Skin of body (tissue), 2 donors: Measurements from ENCODE around the gene ZNRD2. TPM values are rescaled to one million over a fixed set of nuclear protein-coding genes. Genes with fewer than 3 reads are reported as not detected.

Source experiments
- DNase-seq: peaks from one replicate; lab custom pipeline; 2025; lab: John Stamatoyannopoulos, UW
- total RNA-seq: library from RNA; depleted of rRNA; stranded (reverse); fragments of >200 nt; gene quantifications from one replicate; pipeline ENCODE4 v1.2.3, GENCODE V29; 2014

Gene ZNRD2
- total RNA-seq, 1 donor from 2014 or later = 18.5 TPM

- DNase-seq = no peak
Measured at GRCh38 chr11:65610404-65610803, 40.1 kb downstream of the ZNRD2 start.

DNA sequence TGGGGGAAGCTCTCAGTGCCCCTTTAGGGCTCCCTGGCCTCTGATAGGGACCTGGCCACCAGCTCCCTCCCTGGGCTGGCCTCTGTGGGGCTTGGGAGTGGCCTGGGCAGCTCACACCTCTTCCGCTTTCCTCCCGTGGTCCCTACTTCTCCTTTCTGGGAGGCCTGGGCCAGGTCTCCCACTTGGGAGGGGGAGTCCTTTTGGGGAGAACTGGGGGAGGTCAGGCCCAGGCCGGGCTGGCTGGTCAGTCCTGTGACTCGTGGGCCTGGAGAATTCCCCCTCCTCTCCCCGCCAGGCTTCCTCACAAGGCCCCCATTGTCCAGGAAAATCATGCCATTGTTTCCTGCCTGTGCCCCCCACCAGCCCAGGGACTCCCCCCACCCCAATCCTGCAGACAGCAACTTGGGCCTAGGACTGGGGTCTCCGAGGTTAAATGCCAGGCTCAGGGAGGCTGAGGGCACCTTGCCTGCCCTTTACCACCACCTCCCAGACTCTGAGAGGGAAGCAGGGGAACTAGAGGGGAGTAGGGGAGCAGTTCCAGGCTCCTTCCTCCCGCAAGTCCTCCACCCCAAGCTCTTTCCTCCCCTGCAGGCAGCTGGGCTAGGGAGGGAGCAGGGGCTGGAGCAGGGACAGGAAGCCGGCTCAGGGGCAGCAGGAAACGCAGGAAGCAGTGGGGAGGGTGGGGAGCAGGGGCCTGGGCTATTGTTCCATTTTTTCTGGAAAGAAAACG is 40.9 kb downstream of the ZNRD2 start:
- DNase-seq = no peak

GRCh38 chr11:65611758-65612603 is 41.7 kb downstream of the ZNRD2 start:
- DNase-seq = no peak

DNA sequence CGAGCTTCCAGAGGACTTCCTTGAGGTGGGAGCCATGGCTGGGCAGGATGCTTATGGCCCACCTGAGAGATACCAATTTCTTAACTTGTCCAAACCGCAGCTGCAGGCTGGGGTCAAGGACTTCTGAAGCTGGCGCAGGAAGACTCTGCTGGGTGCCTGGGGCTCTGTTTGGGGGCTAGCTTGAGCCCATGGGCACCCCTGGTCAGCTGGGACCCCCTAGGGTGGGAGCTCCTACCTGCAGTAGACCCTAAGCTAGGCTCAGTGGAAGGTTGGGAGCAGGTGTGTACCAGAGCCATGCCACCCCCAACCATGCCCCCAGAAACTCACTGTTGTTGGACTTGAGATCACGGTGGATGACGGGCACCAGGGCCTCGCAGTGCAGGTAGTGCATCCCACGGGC is 42.4 kb downstream of the ZNRD2 start:
- DNase-seq = no peak

DNA sequence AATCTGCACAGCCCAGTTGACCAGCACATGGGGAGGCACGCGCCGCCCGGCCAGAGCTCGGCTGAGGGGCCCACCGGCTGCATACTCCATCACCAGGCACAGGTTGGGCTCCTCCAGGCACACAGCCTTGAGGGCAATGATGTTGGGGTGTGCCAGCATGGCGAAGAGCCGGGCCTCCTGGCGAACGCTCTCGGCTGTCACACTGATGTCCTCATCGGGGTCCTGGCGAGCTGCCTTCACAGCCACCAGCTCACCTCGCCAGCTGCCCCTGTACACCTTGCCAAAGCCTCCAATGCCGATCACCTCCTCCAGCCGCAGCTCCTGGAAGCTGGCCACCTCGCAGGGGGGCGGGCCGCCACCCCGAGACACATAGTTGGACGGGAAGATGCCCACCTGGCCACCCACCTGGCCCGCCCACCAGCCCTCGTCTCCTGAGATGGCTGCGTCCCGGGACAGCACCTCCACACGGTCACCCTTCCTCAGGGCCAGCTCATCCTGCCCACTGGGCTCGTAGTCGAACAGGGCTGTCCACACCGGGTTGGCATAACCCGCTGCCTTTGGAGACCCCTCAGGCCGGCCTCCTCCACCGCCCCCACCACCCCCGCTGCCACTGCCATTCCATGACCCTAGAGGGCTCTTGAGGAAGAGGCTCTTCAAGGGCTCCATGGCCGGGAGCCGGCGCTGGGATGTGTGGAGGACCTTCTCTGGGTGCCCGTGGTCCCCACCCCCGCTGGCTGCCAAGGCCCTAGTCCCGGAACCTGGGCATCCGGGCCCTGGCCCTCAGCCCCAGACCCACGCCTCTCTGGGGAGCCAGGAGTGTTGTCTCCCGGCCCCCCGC is 43.0 kb downstream of the ZNRD2 start:
- DNase-seq = no peak

DNA sequence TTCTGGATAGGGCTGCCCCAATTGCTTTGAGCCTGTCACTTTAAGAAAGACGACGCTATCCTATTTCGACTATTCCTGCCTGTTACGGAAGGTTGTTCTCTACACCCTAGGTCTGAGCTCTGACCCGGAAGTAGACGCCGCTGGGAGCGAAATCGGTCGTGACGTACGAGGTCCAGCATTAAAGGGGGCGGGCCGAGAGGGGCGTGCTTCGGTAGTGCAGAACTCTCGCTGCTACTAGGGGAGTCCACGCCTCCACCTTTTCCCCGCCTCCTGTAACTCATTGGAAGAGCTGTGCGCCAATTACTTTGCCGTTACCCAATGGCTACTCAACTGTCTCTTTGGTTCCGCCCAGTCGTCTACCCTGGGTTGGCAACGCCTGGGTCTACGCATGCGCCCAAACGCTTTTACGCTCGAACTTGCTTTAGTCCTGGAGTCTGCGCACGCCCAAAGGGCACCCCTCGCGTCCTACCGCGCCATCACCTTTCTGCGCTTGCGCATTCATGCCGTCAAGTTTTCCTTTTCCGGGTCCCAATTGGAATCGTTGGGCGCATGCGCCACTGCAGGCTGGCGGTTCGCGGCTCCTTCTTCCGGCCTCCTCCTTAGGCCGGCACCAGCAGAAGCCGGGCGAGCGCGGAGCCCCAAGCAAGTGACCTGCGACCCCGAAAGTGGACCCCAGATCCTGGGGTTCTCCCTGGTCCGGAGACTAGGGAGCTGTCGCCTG is 45.1 kb downstream of the ZNRD2 start, which contains the start of gene PCNX3:
Gene PCNX3, plus strand, starts transcription at position 548 of the 721 bp plus-strand sequence. CDS start 536 bp downstream, outside the sequence.
- DNase-seq = peak; percentile 100

- DNase-seq = no peak
Measured at GRCh38 chr11:65615950-65616574, 45.8 kb downstream of the ZNRD2 start.

- DNase-seq = no peak
Measured at GRCh38 chr11:65616575-65617001, 46.3 kb downstream of the ZNRD2 start.

GRCh38 chr11:65617136-65617850 is 47.0 kb downstream of the ZNRD2 start:
- DNase-seq = no peak

DNA sequence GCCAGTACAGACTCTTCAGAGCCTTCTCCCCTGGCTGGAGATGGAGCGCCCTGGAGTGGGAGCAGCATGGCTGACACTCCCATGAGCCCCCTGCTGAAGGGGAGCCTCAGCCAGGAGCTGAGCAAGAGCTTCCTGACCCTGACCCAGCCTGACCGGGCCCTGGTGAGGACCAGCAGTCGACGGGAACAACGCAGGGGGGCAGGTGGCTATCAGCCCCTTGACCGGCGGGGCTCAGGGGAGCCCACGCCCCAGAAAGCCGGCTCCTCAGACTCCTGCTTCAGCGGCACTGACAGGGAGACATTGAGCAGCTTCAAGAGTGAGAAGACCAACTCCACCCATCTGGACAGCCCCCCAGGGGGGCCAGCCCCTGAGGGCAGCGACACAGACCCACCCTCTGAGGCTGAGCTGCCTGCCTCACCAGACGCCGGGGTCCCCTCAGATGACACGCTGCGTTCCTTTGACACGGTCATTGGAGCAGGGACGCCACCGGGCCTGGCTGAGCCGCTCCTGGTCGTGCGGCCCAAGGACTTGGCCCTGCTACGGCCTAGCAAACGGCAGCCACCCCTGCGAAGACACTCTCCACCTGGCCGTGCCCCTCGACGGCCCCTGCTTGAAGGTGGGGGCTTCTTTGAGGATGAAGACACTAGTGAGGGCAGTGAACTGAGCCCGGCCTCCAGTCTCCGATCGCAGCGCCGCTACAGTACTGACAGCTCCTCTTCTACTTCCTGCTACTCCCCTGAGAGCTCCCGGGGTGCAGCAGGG is 47.9 kb downstream of the ZNRD2 start:
- no peak for DNase-seq

DNA sequence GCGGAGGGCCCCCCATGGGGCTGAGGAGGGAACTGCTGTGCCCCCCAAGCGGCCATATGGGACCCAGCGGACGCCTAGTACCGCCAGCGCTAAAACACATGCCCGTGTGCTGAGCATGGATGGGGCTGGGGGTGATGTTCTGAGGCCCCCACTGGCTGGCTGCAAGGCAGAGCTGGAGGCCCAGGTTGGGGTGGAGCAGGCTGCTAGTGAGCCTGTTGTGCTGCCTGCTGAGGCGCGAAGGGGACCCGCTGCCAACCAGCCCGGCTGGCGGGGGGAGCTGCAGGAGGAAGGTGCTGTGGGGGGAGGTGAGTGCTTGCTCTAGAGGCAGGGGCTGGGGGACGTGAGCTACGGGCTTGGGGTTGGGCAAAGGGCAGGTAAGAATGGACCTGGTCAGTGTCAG is 48.5 kb downstream of the ZNRD2 start:
- no peak for DNase-seq

- no peak for DNase-seq
Measured at GRCh38 chr11:65619281-65619928, 49.1 kb downstream of the ZNRD2 start.

- no peak for DNase-seq
Measured at GRCh38 chr11:65620666-65621065, 50.4 kb downstream of the ZNRD2 start.

GRCh38 chr11:65621460-65621859 is 51.2 kb downstream of the ZNRD2 start:
- DNase-seq = no peak
